Upper lobe of left lung (tissue), 6 donors: ENCODE measurements around the gene PRXL2A. TPM values are rescaled to one million over a fixed set of nuclear protein-coding genes. Genes with fewer than 3 reads are reported as not detected.
A peak's percentile ranks its signal among the peaks of the same experiment; 100 is the strongest.

ENCODE experiments used
- ATAC-seq, 2 donors: fragments of 200-7000 bp; cut with Tn5 transposase; one replicate each; pipeline ENCODE4 v1.9.1; 2022; ENCODE audit warnings: mild to moderate bottlenecking in 2 of 2, moderate library complexity in 2 of 2; ENCODE audit not compliant: low FRiP score in 2 of 2
- DNase-seq, 2 donors: peaks; one replicate each; pipeline ENCODE4 v3.0.0-alpha.2; 2019 to 2020
- H3K27ac ChIP-seq, 4 donors: fragments of 200-600 bp; sonication (generic); one replicate each; pipeline ENCODE4 v1.5.1; 2016 to 2019
- H3K27me3 ChIP-seq, 4 donors: fragments of 200-600 bp; sonication (generic); one replicate each; pipeline ENCODE4 v1.5.1; 2017 to 2019
- H3K36me3 ChIP-seq, 4 donors: fragments of 200-600 bp; sonication (generic); one replicate each; pipeline ENCODE4 v1.5.1; 2016 to 2019
- H3K4me1 ChIP-seq, 4 donors: fragments of 200-600 bp; sonication (generic); one replicate each; pipeline ENCODE4 v1.5.1; 2018 to 2019
- H3K4me3 ChIP-seq, 4 donors: fragments of 200-600 bp; sonication (generic); one replicate each; pipeline ENCODE4 v1.5.1; 2017 to 2019; ENCODE audit warnings: mild to moderate bottlenecking in 2 of 4, moderate library complexity in 1 of 4
- H3K9me3 ChIP-seq, 4 donors: fragments of 200-600 bp; sonication (generic); one replicate each; pipeline ENCODE4 v1.5.1; 2018 to 2019
- EP300 ChIP-seq, 4 donors: sonication (generic); formaldehyde crosslinking; IDR thresholded peaks; one replicate each; pipeline ENCODE4 v1.5.1; 2017; ENCODE audit warnings: antibody characterized with exemption in 4 of 4, control low read depth in 2 of 4
- POLR2A ChIP-seq, 4 donors: fragments of 450-650 bp; IDR thresholded peaks; one replicate each; pipeline ENCODE4 v1.5.1; 2016 to 2017; ENCODE audit warnings: antibody characterized with exemption in 4 of 4, mild to moderate bottlenecking in 2 of 4
- POLR2AphosphoS5 ChIP-seq, 2 donors: sonication (generic); formaldehyde crosslinking; IDR thresholded peaks; one replicate each; pipeline ENCODE4 v1.5.1; 2017; ENCODE audit warnings: antibody characterized with exemption in 2 of 2
- WGBS, 2 donors: methylation state at CpG; one replicate each; pipeline ENCODE4 v1.1.5; 2017 to 2018; 5-methylcytosine and 5-hydroxymethylcytosine counted together
- total RNA-seq, 6 donors: library from RNA; depleted of rRNA in 4 of 6; stranded (reverse); fragments of >200 nt in 4 of 6; gene quantifications; one replicate each; pipeline versions ENCODE4 v1.1.0 to v1.2.1, GENCODE V29; 2016 to 2021
- TF ChIP-seq, protein P1 (sequence below), 6 experiments: fragments of 450-650 bp in 4 of 6; fragments of 200-600 bp in 2 of 6; sonication (generic) in 2 of 6; IDR thresholded peaks; one replicate each; pipeline ENCODE4 v1.5.1; 2016 to 2019; ENCODE audit warnings: antibody characterized with exemption in 6 of 6
- donor health status: DM: no; HTN: no; CAD: no; lungs with moderate emphysema.
- donor health status: DM: no; HTN: yes; CAD: no; lungs with severe emphysema.

Gene PRXL2A
- total RNA-seq, 6 donors from 2014 or later = 19.9 to 46.0 (median 33.2) TPM

DNA sequence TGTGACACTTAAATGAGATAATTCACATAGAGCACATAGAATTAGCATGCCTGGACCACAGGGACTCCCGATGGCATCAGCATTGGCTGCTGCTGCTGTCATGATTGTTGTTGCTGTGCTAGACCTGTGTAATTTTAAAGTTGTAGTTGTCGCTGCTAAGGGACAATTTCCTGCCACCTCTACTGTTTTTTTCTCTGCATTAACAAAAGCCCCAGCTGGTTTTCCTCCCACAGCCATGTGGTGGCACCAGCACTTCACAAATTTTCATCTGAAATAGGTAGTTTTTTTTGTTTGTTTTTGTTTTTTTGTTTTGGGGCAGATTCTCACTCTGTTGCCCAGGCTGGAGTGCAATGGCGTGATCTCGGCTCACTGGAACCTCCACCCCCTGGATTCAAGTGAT lies 25.4 kb upstream of the PRXL2A start:
- 15 to 24% methylated on average over 4 of the region's 4 CpGs for WGBS, 2 donors
- DNase-seq = no peak
- peak in 1 of 2 donors; percentile 51 for ATAC-seq

DNA sequence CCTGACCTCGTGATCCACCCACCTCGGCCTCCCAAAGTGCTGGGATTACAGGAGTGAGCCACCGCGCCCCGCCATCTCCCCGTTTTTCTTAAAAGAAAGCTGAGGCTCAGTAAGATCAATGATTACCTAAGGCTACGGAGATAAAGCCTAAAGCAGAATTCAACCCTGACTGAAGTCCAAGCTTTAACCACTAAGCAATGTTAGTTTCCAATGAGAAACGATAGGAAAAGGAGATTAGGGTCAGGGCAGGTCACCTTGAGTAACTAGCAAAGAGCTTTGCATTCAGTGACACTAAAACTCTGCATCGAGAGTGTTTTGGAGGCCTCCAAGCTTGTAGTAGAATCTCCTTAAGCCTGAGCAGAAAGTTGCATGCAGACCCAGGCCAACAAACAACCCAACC lies 17.6 kb upstream of the PRXL2A start:
- Histone ChIP-seq H3K36me3 (no peaks in the 10 kb centered on the region), H3K9me3 (no peaks in the 10 kb centered on the region), H3K27ac (no peak overlapping the region), H3K4me3 (no peak overlapping the region), H3K27me3 (no peaks in the 10 kb centered on the region), H3K4me1 (peaks cover 0 to 8% (median 0%) of the 10 kb centered on the region in 4 donors)
- ATAC-seq (no peak), DNase-seq (no peak)
- no peak for TF ChIP-seq POLR2A (IDR thresholded peaks at IDR 0.05)
- no peak for TF ChIP-seq EP300 (IDR thresholded peaks at IDR 0.05)
- TF ChIP-seq POLR2AphosphoS5 (IDR thresholded peaks at IDR 0.05) = no peak
- TF ChIP-seq, protein P1, sequence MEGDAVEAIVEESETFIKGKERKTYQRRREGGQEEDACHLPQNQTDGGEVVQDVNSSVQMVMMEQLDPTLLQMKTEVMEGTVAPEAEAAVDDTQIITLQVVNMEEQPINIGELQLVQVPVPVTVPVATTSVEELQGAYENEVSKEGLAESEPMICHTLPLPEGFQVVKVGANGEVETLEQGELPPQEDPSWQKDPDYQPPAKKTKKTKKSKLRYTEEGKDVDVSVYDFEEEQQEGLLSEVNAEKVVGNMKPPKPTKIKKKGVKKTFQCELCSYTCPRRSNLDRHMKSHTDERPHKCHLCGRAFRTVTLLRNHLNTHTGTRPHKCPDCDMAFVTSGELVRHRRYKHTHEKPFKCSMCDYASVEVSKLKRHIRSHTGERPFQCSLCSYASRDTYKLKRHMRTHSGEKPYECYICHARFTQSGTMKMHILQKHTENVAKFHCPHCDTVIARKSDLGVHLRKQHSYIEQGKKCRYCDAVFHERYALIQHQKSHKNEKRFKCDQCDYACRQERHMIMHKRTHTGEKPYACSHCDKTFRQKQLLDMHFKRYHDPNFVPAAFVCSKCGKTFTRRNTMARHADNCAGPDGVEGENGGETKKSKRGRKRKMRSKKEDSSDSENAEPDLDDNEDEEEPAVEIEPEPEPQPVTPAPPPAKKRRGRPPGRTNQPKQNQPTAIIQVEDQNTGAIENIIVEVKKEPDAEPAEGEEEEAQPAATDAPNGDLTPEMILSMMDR (IDR thresholded peaks at IDR 0.05) = no peak
- 78 to 95% methylated on average over 9 of the region's 9 CpGs for WGBS, 2 donors

More for the DNA sequence above, 25.4 kb upstream of the PRXL2A start:
- H3K9me3 ChIP-seq = no peaks in the 10 kb centered on the region
- H3K27ac ChIP-seq = no peak overlapping the region
- H3K36me3 ChIP-seq = no peaks in the 10 kb centered on the region
- H3K4me1 ChIP-seq = peaks cover 0 to 3% (median 1%) of the 10 kb centered on the region in 4 donors
- no peaks in the 10 kb centered on the region for H3K27me3 ChIP-seq
- TF ChIP-seq POLR2AphosphoS5 (IDR thresholded peaks at IDR 0.05) = no peak
- TF ChIP-seq, protein P1 (IDR thresholded peaks at IDR 0.05) = peak in 5 of 6 experiments; percentile 31 to 52 (median 38)
- H3K4me3 ChIP-seq = no peak overlapping the region

DNA sequence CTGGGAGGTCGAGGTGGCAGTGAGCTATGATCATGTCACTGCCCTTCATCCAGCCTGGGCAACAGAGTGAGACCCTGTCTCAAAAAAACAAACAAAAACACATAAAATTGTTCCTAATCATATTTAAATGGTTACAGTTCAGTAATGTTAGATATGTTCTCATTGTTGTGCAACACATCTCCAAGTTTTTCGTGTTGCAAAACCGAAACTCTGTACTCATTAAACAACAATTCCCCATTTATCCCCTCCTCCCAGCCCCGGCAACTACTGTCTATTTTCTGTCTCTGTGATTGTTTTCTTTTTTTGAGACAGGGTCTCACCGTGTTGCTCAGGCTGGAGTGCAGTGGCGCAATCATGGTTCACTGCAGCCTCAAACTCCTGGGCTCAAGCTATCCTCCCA lies 16.1 kb upstream of the PRXL2A start:
- Histone ChIP-seq H3K4me1 (peaks cover 0 to 8% (median 0%) of the 10 kb centered on the region in 4 donors), H3K27me3 (no peaks in the 10 kb centered on the region), H3K27ac (no peak overlapping the region), H3K9me3 (no peaks in the 10 kb centered on the region), H3K4me3 (no peak overlapping the region), H3K36me3 (no peaks in the 10 kb centered on the region)
- ATAC-seq (no peak), DNase-seq (no peak)
- TF ChIP-seq, protein P1 (IDR thresholded peaks at IDR 0.05) = no peak
- TF ChIP-seq POLR2AphosphoS5 (IDR thresholded peaks at IDR 0.05) (no peak), EP300 (IDR thresholded peaks at IDR 0.05) (no peak), POLR2A (IDR thresholded peaks at IDR 0.05) (no peak)
- WGBS, 2 donors = 50 to 62% methylated on average over 6 of the region's 6 CpGs

DNA sequence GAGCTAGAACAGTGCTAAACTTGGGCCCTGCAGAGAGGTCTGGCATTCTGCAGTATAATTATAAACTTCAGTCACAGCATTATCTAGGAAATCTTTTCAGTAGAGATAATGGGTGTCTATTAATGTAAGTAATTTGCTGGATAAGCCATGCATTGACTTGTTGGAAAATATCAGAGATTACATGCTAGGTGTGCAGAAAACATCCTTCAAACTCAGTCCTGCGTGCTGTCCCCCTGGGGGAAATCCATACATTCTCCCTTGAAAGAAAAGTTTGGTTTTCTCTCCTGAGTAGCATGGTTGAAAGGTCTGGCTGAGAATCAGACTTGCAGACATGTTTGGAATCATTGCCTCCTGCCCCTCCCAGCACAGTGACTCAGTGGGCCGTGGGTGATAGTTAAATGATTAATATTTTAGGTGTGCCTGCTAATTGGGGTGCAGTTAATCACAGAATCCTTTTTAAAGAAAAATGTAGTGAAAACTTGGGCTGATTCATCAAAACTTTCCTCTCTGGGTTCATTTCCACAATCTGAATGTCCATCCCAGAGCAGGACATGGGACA lies 13.9 kb upstream of the PRXL2A start:
- H3K4me3 ChIP-seq = no peak overlapping the region
- H3K27me3 ChIP-seq = no peaks in the 10 kb centered on the region
- no peak for DNase-seq
- TF ChIP-seq EP300 (IDR thresholded peaks at IDR 0.05) (no peak), POLR2AphosphoS5 (IDR thresholded peaks at IDR 0.05) (no peak), POLR2A (IDR thresholded peaks at IDR 0.05) (no peak)
- TF ChIP-seq, protein P1 (IDR thresholded peaks at IDR 0.05) = no peak
- H3K9me3 ChIP-seq = no peaks in the 10 kb centered on the region
- WGBS, 2 donors = 69 to 94% methylated on average over 2 of the region's 2 CpGs
- peaks cover 0 to 5% (median 0%) of the 10 kb centered on the region in 4 donors for H3K4me1 ChIP-seq
- ATAC-seq = no peak
- no peak overlapping the region for H3K27ac ChIP-seq
- no peaks in the 10 kb centered on the region for H3K36me3 ChIP-seq

DNA sequence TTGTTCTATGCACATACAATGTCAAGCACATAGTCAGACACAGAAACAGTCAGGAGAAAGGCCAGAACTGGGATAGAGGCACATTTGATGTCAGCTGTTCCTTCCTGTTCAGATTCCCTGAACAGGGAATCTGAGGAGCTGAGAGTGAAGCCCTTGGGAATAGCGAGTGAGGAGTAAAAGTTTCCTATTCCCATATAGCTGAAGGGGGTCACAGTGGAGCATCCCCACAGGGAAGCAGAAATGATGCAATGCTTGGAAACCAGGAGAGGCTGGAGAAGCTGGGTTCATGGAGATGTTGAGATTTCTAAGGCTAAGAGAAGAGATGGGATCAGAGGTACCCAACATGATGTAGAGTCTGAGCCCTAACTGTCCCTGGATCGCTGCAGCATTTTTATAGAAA lies 11.3 kb upstream of the PRXL2A start:
- Histone ChIP-seq H3K27ac (no peak overlapping the region), H3K36me3 (no peaks in the 10 kb centered on the region), H3K9me3 (no peaks in the 10 kb centered on the region), H3K4me1 (peaks cover 0 to 3% (median 0%) of the 10 kb centered on the region in 4 donors), H3K4me3 (no peak overlapping the region), H3K27me3 (no peaks in the 10 kb centered on the region)
- 81 to 93% methylated on average over 2 of the region's 2 CpGs for WGBS, 2 donors
- ATAC-seq (no peak), DNase-seq (no peak)
- TF ChIP-seq POLR2A (IDR thresholded peaks at IDR 0.05) (no peak), EP300 (IDR thresholded peaks at IDR 0.05) (no peak), POLR2AphosphoS5 (IDR thresholded peaks at IDR 0.05) (no peak)
- TF ChIP-seq, protein P1 (IDR thresholded peaks at IDR 0.05) = no peak
